GM23248 (cell line): Measurements from ENCODE around the gene OR51A7. TPM values are rescaled to one million over a fixed set of nuclear protein-coding genes. Genes with fewer than 3 reads are reported as not detected.

Experiments used
- DNase-seq: peaks from one replicate; pipeline ENCODE4 v3.0.0-alpha.2; 2015
- H2AFZ ChIP-seq: fragments of 200-600 bp; sonication (generic); 2 replicates; pipeline ENCODE4 v1.6.1; 2016; ENCODE audit warnings: antibody characterized with exemption
- H3F3A ChIP-seq: fragments of 200-600 bp; sonication (generic); 2 replicates; pipeline ENCODE4 v1.6.1; 2016; ENCODE audit warnings: mild to moderate bottlenecking, antibody characterized with exemption, mixed run types; ENCODE audit not compliant: insufficient read depth
- H3K27ac ChIP-seq: fragments of 200-600 bp; sonication (generic); 2 replicates; pipeline ENCODE4 v1.5.1; 2016; ENCODE audit warnings: mild to moderate bottlenecking
- H3K27me3 ChIP-seq: fragments of 200-600 bp; sonication (generic); replicated peaks from 2 replicates; pipeline ENCODE4 v1.6.1; 2016; ENCODE audit warnings: mild to moderate bottlenecking; ENCODE audit not compliant: insufficient read depth
- H3K36me3 ChIP-seq: fragments of 200-600 bp; sonication (generic); 2 replicates; pipeline ENCODE4 v1.6.1; 2016; ENCODE audit warnings: low read depth, mild to moderate bottlenecking
- H3K4me1 ChIP-seq: fragments of 200-600 bp; sonication (generic); 2 replicates; pipeline ENCODE4 v1.6.1; 2016; ENCODE audit warnings: mild to moderate bottlenecking; ENCODE audit not compliant: insufficient read depth
- H3K4me2 ChIP-seq: fragments of 200-600 bp; sonication (generic); one replicate; pipeline ENCODE4 v1.6.1; 2016; ENCODE audit warnings: mild to moderate bottlenecking; ENCODE audit not compliant: unreplicated experiment
- H3K4me3 ChIP-seq: fragments of 200-600 bp; sonication (generic); 2 replicates; pipeline ENCODE4 v1.5.1; 2016; ENCODE audit warnings: mild to moderate bottlenecking
- H3K79me2 ChIP-seq: fragments of 200-600 bp; sonication (generic); 2 replicates; pipeline ENCODE4 v1.6.1; 2016; ENCODE audit warnings: mild to moderate bottlenecking; ENCODE audit not compliant: insufficient read depth
- H3K9ac ChIP-seq: fragments of 200-600 bp; sonication (generic); 2 replicates; pipeline ENCODE4 v1.6.1; 2016; ENCODE audit warnings: mild to moderate bottlenecking
- H3K9me2 ChIP-seq: fragments of 200-600 bp; sonication (generic); 2 replicates; pipeline ENCODE4 v1.6.1; 2016; ENCODE audit warnings: mixed run types, mild to moderate bottlenecking, moderate library complexity; ENCODE audit not compliant: insufficient read depth
- H3K9me3 ChIP-seq: fragments of 200-600 bp; sonication (generic); one replicate; pipeline ENCODE4 v1.6.1; 2017; ENCODE audit warnings: low read depth
- H4K20me1 ChIP-seq: fragments of 200-600 bp; sonication (generic); 2 replicates; pipeline ENCODE4 v1.6.0; 2016; ENCODE audit not compliant: insufficient read depth
- EZH2 ChIP-seq: fragments of 200-600 bp; sonication (generic); IDR thresholded peaks from 2 replicates; pipeline ENCODE4 v1.6.1; 2018; ENCODE audit warnings: antibody characterized with exemption, mild to moderate bottlenecking; ENCODE audit not compliant: insufficient read depth, poor library complexity, severe bottlenecking
- EZH2phosphoT487 ChIP-seq: fragments of 200-600 bp; sonication (generic); IDR thresholded peaks from 2 replicates; pipeline ENCODE4 v1.6.1; 2018; ENCODE audit warnings: antibody characterized with exemption, moderate library complexity, mild to moderate bottlenecking, low read depth; ENCODE audit not compliant: insufficient read depth
- WGBS, 2 experiments: methylation state at CpG; one replicate each; pipeline ENCODE4 v1.1.6; 2015 to 2017; ENCODE audit warnings: low lambda C conversion rate in 2 of 2, low coverage in 1 of 2; ENCODE audit errors: missing lambda C conversion rate in 2 of 2; 5-methylcytosine and 5-hydroxymethylcytosine counted together
- in situ Hi-C: fragments of 300-500 bp; cut with MboI; formaldehyde crosslinking; loops from 2 replicates; pipeline ENCODE4 v1.15.0; 2020
- polyA plus RNA-seq: library from polyadenylated mRNA; unstranded; fragments of >200 nt; fragmentation: Nextera tagmentation; extraction: Ambion mirVana; gene quantifications from 2 replicates; pipeline ENCODE4 v1.2.1, GENCODE V29; 2016
- total RNA-seq: library from RNA; depleted of rRNA; stranded (reverse); fragments of >200 nt; shearing (Covaris generic); gene quantifications from 2 replicates; pipeline ENCODE4 v1.2.3, GENCODE V29; 2014

Gene OR51A7
- total and polyA plus RNA-seq, 2 experiments from 2014 or later = not detected

DNA sequence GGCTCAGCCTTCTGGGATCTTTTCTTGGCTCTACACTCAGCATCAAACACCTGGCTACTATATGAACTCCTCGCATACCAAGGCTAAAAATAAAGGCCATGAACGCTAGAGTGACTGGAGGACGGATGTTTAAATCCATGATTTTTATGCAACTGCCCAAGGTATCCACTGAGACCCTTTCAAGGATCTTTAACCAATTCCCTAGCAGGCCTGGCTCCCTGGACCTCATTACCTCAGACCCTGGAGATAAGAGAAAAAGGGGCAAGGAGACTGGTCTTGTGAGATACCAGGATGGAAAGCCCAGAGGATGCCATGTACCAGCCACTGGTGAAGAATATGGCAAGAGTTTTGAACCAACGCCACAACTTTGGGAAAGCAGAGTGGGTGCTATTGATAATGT, 15.7 kb downstream of the OR51A7 start, which contains the start of gene OR51G2:
Gene OR51G2, minus strand, starts transcription at position 101 of the 400 bp plus-strand sequence. CDS start 3,687 bp downstream, outside the sequence.
- H3F3A ChIP-seq = no peaks in the 10 kb centered on the region
- H3K4me1 ChIP-seq = no peaks in the 10 kb centered on the region
- H3K27me3 ChIP-seq = no peaks in the 10 kb centered on the region
- no peaks in the 10 kb centered on the region for H3K9me2 ChIP-seq
- TF ChIP-seq EZH2 = no peak
- TF ChIP-seq EZH2phosphoT487 = no peak
- H3K4me2 ChIP-seq = no peak within 1 kb of the TSS
- in situ Hi-C loops = no loop called here
- no peaks in the 10 kb centered on the region for H3K36me3 ChIP-seq
- H3K9me3 ChIP-seq = no peaks in the 10 kb centered on the region
- WGBS, 2 experiments = 9 to 13% methylated on average over 4 of the region's 4 CpGs
- no peak within 1 kb of the TSS for H2AFZ ChIP-seq
- H3K4me3 ChIP-seq = no peak within 1 kb of the TSS
- H3K27ac ChIP-seq = no peak within 1 kb of the TSS
- H3K79me2 ChIP-seq = no peaks in the 10 kb centered on the region
- no peaks in the 10 kb centered on the region for H4K20me1 ChIP-seq
- H3K9ac ChIP-seq = no peak within 1 kb of the TSS
- no peak for DNase-seq

DNA sequence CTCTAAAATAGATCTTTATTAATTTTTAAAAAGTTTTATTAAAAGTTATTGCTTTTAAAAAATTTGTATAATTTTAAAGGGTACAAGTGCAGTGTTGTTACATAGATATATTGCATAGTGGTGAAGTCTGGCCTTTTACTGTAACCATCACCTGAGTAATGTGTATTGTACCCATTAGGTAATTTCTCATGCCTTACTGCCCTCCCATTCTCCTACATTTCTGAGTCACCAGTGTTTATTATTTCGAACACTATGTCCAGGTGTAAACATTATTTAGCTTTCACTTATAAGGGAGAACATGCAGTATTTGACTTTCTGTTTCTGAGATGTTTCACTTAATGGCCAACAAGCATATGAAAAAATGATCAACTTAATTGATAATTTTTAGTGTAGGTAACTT, 18.2 kb downstream of the OR51A7 start:
- Histone ChIP-seq H3K79me2 (no peaks in the 10 kb centered on the region), H3K4me1 (no peaks in the 10 kb centered on the region), H3K27ac (no peak overlapping the region), H3K36me3 (no peaks in the 10 kb centered on the region), H4K20me1 (no peaks in the 10 kb centered on the region), H3K4me3 (no peak overlapping the region), H3K9me2 (no peaks in the 10 kb centered on the region), H3F3A (no peaks in the 10 kb centered on the region), H2AFZ (no peak overlapping the region), H3K9me3 (no peaks in the 10 kb centered on the region), H3K27me3 (no peaks in the 10 kb centered on the region), H3K4me2 (no peak overlapping the region), H3K9ac (no peak overlapping the region)
- in situ Hi-C loops = no loop called here
- 0 to 2% methylated on average over 1 of the region's 1 CpG for WGBS, 2 experiments
- TF ChIP-seq EZH2phosphoT487 (no peak), EZH2 (no peak)
- DNase-seq = no peak

DNA sequence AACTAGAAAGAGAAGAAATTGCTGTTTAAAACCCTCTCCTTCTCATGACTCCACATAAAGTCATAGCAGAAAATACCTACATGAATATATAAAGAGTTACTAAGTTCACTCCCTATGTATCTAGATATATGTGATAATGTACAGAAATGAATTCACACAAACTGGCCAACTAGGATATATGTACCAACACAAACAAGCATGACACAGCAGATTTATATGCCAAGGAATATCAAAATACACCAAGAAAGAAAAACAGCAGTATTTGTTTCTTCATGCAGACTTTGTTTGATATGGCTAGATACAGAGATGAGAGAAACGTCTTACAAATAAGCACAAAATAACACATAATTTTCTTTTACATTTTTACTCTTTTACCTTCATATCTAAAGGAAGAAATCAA, 18.7 kb downstream of the OR51A7 start:
- TF ChIP-seq EZH2phosphoT487 (no peak), EZH2 (no peak)
- in situ Hi-C loops = no loop called here
- 0 to 5% methylated on average over 1 of the region's 1 CpG for WGBS, 2 experiments
- no peak for DNase-seq
- Histone ChIP-seq H3K9ac (no peak overlapping the region), H3K9me3 (no peaks in the 10 kb centered on the region), H2AFZ (no peak overlapping the region), H3K4me3 (no peak overlapping the region), H3K9me2 (no peaks in the 10 kb centered on the region), H3K36me3 (no peaks in the 10 kb centered on the region), H3K4me1 (no peaks in the 10 kb centered on the region), H3K27me3 (no peaks in the 10 kb centered on the region), H3K27ac (no peak overlapping the region), H4K20me1 (no peaks in the 10 kb centered on the region), H3K79me2 (no peaks in the 10 kb centered on the region), H3F3A (no peaks in the 10 kb centered on the region), H3K4me2 (no peak overlapping the region)

DNA sequence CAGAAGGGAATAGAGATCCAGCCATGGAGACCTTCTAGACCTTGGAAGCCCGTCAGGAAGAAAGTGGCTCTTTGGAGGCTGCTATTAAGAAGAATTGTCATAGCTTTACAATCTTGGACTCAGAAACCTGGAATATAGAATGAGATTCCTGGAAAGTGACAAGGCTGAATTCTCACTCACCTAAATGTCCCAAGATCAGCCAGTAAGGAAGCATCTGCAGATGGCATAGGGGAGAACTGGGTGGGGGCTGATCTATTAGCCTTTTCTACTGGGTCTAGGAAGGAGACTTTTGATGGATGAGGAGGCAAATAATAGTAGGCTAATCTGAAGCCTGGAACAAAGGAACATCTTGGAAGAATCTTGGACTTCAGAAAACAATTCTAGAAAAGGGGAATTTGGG, 20.7 kb downstream of the OR51A7 start, which contains the start of gene OR51G1:
Gene OR51G1, minus strand, starts transcription at position 101 of the 400 bp plus-strand sequence. Its CDS starts 0 bp downstream, at position 101.
- H3K79me2 ChIP-seq = no peaks in the 10 kb centered on the region
- H2AFZ ChIP-seq = no peak within 1 kb of the TSS
- H3F3A ChIP-seq = no peaks in the 10 kb centered on the region
- H3K4me1 ChIP-seq = no peaks in the 10 kb centered on the region
- TF ChIP-seq EZH2 = no peak
- TF ChIP-seq EZH2phosphoT487 = no peak
- H3K27me3 ChIP-seq = no peaks in the 10 kb centered on the region
- no peak within 1 kb of the TSS for H3K9ac ChIP-seq
- DNase-seq = no peak
- H3K9me2 ChIP-seq = no peaks in the 10 kb centered on the region
- H3K27ac ChIP-seq = no peak within 1 kb of the TSS
- WGBS, 2 experiments = 5 to 9% methylated on average over 1 of the region's 1 CpG
- H4K20me1 ChIP-seq = no peaks in the 10 kb centered on the region
- no peak within 1 kb of the TSS for H3K4me2 ChIP-seq
- no peaks in the 10 kb centered on the region for H3K36me3 ChIP-seq
- no peak within 1 kb of the TSS for H3K4me3 ChIP-seq
- in situ Hi-C loops = no loop called here
- no peaks in the 10 kb centered on the region for H3K9me3 ChIP-seq

DNA sequence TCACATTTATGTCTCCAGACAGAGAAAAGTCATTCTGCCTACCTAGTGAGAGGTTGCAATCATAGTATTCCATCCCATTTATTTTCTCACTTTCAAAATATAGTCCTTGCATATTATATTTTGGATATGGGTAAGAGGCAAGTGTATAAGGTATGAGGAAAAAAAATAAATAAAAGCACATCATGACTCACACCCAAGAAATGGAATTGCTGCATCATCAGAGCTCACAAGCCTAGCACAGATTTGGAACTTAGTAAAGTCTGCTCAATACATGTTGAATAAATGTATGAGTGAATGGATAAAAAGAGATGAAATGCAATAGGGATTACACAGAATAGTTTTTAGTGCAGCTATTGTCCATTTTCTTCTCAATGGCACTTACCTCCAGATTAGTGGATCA, 23.0 kb downstream of the OR51A7 start:
- in situ Hi-C loops = no loop called here
- Histone ChIP-seq H3K36me3 (no peaks in the 10 kb centered on the region), H3K4me3 (no peak overlapping the region), H2AFZ (no peak overlapping the region), H3K79me2 (no peaks in the 10 kb centered on the region), H3K4me2 (no peak overlapping the region), H4K20me1 (no peaks in the 10 kb centered on the region), H3K27me3 (no peaks in the 10 kb centered on the region), H3K9ac (no peak overlapping the region), H3K9me2 (no peaks in the 10 kb centered on the region), H3F3A (no peaks in the 10 kb centered on the region), H3K27ac (no peak overlapping the region), H3K4me1 (no peaks in the 10 kb centered on the region), H3K9me3 (no peaks in the 10 kb centered on the region)
- peak; percentile 2 for DNase-seq
- TF ChIP-seq EZH2 = no peak
- TF ChIP-seq EZH2phosphoT487 = no peak
